Cortex of kidney (tissue), 1 donor: ENCODE results near the gene METTL4.

Experiments
- DNase-seq: peaks from one replicate; lab custom pipeline; 2025; lab: John Stamatoyannopoulos, UW

The METTL4 gene

GRCh38 chr18:2515908-2516625, 55.2 kb downstream of the METTL4 start:
- no peak for DNase-seq

- no peak for DNase-seq
These were observed 56.0 kb downstream of the METTL4 start for GRCh38 chr18:2515171-2515787.

- no peak for DNase-seq
These were observed 57.7 kb downstream of the METTL4 start for GRCh38 chr18:2513616-2514015.

GRCh38 chr18:2512059-2512458, 59.2 kb downstream of the METTL4 start:
- DNase-seq = no peak

GRCh38 chr18:2511451-2511850, 59.9 kb downstream of the METTL4 start:
- DNase-seq = no peak

- DNase-seq = no peak
These were observed 60.9 kb downstream of the METTL4 start for GRCh38 chr18:2510416-2510815.

- DNase-seq = no peak
These were observed 62.6 kb downstream of the METTL4 start for GRCh38 chr18:2508678-2509077.

- DNase-seq = no peak
These were observed 63.1 kb downstream of the METTL4 start for GRCh38 chr18:2508155-2508554.

GRCh38 chr18:2504642-2505041, 66.7 kb downstream of the METTL4 start:
- no peak for DNase-seq

GRCh38 chr18:2502880-2503279, 68.4 kb downstream of the METTL4 start:
- DNase-seq = no peak

- no peak for DNase-seq
These were observed 68.9 kb downstream of the METTL4 start for GRCh38 chr18:2502394-2502793.

- DNase-seq = no peak
These were observed 73.5 kb downstream of the METTL4 start for GRCh38 chr18:2497797-2498196.

GRCh38 chr18:2495381-2495780, 75.9 kb downstream of the METTL4 start:
- no peak for DNase-seq

GRCh38 chr18:2494921-2495320, 76.4 kb downstream of the METTL4 start:
- no peak for DNase-seq
